Nephron (organoid): Measurements from ENCODE around the gene MORN4.

Experiments
- H3K27ac Mint-ChIP-seq, 3 experiments: 2 replicates each; pipeline ENCODE4 v1.8.0; 2020; ENCODE audit warnings: mixed read lengths in 3 of 3, mild to moderate bottlenecking in 2 of 3, moderate library complexity in 1 of 3
- H3K27me3 Mint-ChIP-seq: 2 replicates; pipeline ENCODE4 v1.8.0; 2021; ENCODE audit warnings: low read depth, mild to moderate bottlenecking, moderate library complexity, mixed read lengths
- H3K36me3 Mint-ChIP-seq: 2 replicates; pipeline ENCODE4 v1.8.0; 2020; ENCODE audit warnings: low read depth, mixed read lengths
- H3K4me1 Mint-ChIP-seq: 2 replicates; pipeline ENCODE4 v1.8.0; 2020; ENCODE audit warnings: mixed read lengths
- H3K4me3 Mint-ChIP-seq, 3 experiments: 2 replicates each; pipeline ENCODE4 v1.8.0; 2020; ENCODE audit warnings: mild to moderate bottlenecking in 3 of 3, mixed read lengths in 3 of 3, moderate library complexity in 2 of 3
- H3K9me3 Mint-ChIP-seq: 2 replicates; pipeline ENCODE4 v1.8.0; 2020; ENCODE audit warnings: mixed read lengths
- CTCF ChIP-seq, 3 experiments: fragments of 200-600 bp; sonication (generic); IDR thresholded peaks; one replicate each; pipeline ENCODE4 v1.5.0; 2021; ENCODE audit warnings: antibody characterized with exemption in 3 of 3; ENCODE audit not compliant: unreplicated experiment in 3 of 3

The MORN4 gene

GRCh38 chr10:97635577-97635976 is 2.3 kb upstream of the MORN4 start:
- TF ChIP-seq CTCF (IDR thresholded peaks at IDR 0.05; ENCODE audit: unreplicated experiment in 3 of 3), result no peak
- Mint-ChIP-seq H3K27me3 (no peaks in the 10 kb centered on the region), H3K4me1 (peaks cover 12% of the 10 kb centered on the region), H3K36me3 (no peaks in the 10 kb centered on the region), H3K4me3 (peak overlapping the region in 1 of 3 experiments; percentile 30), H3K9me3 (no peaks in the 10 kb centered on the region), H3K27ac (no peak overlapping the region)

- peaks cover 3% of the 10 kb centered on the region for H3K36me3 Mint-ChIP-seq
- H3K4me1 Mint-ChIP-seq, result peaks cover 12% of the 10 kb centered on the region
- peak overlapping the region; percentile 90 to 95 (median 93) for H3K27ac Mint-ChIP-seq
- H3K27me3 Mint-ChIP-seq, result no peaks in the 10 kb centered on the region
- H3K9me3 Mint-ChIP-seq, result no peaks in the 10 kb centered on the region
- TF ChIP-seq CTCF (IDR thresholded peaks at IDR 0.05; ENCODE audit: unreplicated experiment in 3 of 3), result peak in 2 of 3 experiments; percentile 9 to 44
- peak overlapping the region; percentile 95 to 96 (median 95) for H3K4me3 Mint-ChIP-seq
Measured at GRCh38 chr10:97633921-97634320, 621 bp upstream of the MORN4 start.

- H3K27me3 Mint-ChIP-seq, result no peaks in the 10 kb centered on the region
Measured at GRCh38 chr10:97631098-97631497, 2.2 kb downstream of the MORN4 start.

GRCh38 chr10:97629289-97629688 is 4.0 kb downstream of the MORN4 start:
- TF ChIP-seq CTCF (IDR thresholded peaks at IDR 0.05; ENCODE audit: unreplicated experiment in 3 of 3), result no peak
- H3K9me3 Mint-ChIP-seq, result no peaks in the 10 kb centered on the region
- H3K4me3 Mint-ChIP-seq, result peak overlapping the region in 1 of 3 experiments; percentile 23
- H3K4me1 Mint-ChIP-seq, result peaks cover 12% of the 10 kb centered on the region
- no peaks in the 10 kb centered on the region for H3K27me3 Mint-ChIP-seq
- H3K36me3 Mint-ChIP-seq, result peaks cover 7% of the 10 kb centered on the region
- peak overlapping the region in 1 of 3 experiments; percentile 17 for H3K27ac Mint-ChIP-seq

More at GRCh38 chr10:97631098-97631497, 2.2 kb downstream of the MORN4 start:
- Mint-ChIP-seq H3K9me3 (no peaks in the 10 kb centered on the region), H3K4me3 (peak overlapping the region in 1 of 3 experiments; percentile 29), H3K27ac (no peak overlapping the region), H3K36me3 (peaks cover 7% of the 10 kb centered on the region), H3K4me1 (peaks cover 12% of the 10 kb centered on the region)
- TF ChIP-seq CTCF (IDR thresholded peaks at IDR 0.05; ENCODE audit: unreplicated experiment in 3 of 3), result no peak

- Mint-ChIP-seq H3K4me3 (no peak overlapping the region), H3K27ac (no peak overlapping the region), H3K27me3 (no peaks in the 10 kb centered on the region), H3K36me3 (peaks cover 7% of the 10 kb centered on the region), H3K4me1 (peaks cover 7% of the 10 kb centered on the region), H3K9me3 (no peaks in the 10 kb centered on the region)
- no peak for TF ChIP-seq CTCF (IDR thresholded peaks at IDR 0.05; ENCODE audit: unreplicated experiment in 3 of 3)
Measured at GRCh38 chr10:97628228-97628627, 5.1 kb downstream of the MORN4 start.

GRCh38 chr10:97627731-97628130 is 5.6 kb downstream of the MORN4 start:
- H3K4me3 Mint-ChIP-seq, result no peak overlapping the region
- H3K27me3 Mint-ChIP-seq, result no peaks in the 10 kb centered on the region
- no peak overlapping the region for H3K27ac Mint-ChIP-seq
- H3K9me3 Mint-ChIP-seq, result no peaks in the 10 kb centered on the region
- TF ChIP-seq CTCF (IDR thresholded peaks at IDR 0.05; ENCODE audit: unreplicated experiment in 3 of 3), result no peak
- H3K36me3 Mint-ChIP-seq, result peaks cover 7% of the 10 kb centered on the region
- H3K4me1 Mint-ChIP-seq, result peaks cover 4% of the 10 kb centered on the region
